Panc1 (cell line): ENCODE data around the gene LRMDA. TPM values are rescaled to one million over a fixed set of nuclear protein-coding genes. Genes with fewer than 3 reads are reported as not detected.

ENCODE experiments used
- ATAC-seq: fragments of 200-7000 bp; cut with Tn5 transposase; 2 replicates; pipeline ENCODE4 v1.9.1; 2020; ENCODE audit warnings: mild to moderate bottlenecking, moderate library complexity
- BruUV-seq: library from RNA; stranded (reverse); fragments of 400-500 nt; replicated peaks from 2 replicates; lab custom pipeline; 2021; lab: Mats Ljungman, UMichigan
- CTCF ChIA-PET: fragments of 300-600 bp; sonication (Branson Sonifier 250); formaldehyde crosslinking; loops from one replicate; lab custom pipeline; 2022; ENCODE audit warnings: antibody characterized with exemption; lab: Charles Lee
- POLR2A ChIA-PET: fragments of 300-600 bp; sonication (Branson Sonifier 250); formaldehyde crosslinking; loops from one replicate; lab custom pipeline; 2022; ENCODE audit warnings: antibody characterized with exemption; lab: Charles Lee
- DNase-seq: peaks from one replicate; pipeline ENCODE4 v3.0.0-alpha.2; 2010; ENCODE audit warnings: low read depth, low spot score
- H3K27ac ChIP-seq: 2 replicates; pipeline ENCODE4 v1.5.1; 2011; ENCODE audit warnings: mild to moderate bottlenecking, low read length, inconsistent platforms
- H3K27me3 ChIP-seq: fragments of 200-500 bp; sonication (Bioruptor generic); 2 replicates; pipeline ENCODE4 v1.6.0; 2014; ENCODE audit warnings: low read length, inconsistent platforms; ENCODE audit not compliant: control insufficient read depth, insufficient read depth
- H3K36me3 ChIP-seq: fragments of 200-500 bp; sonication (Bioruptor generic); 2 replicates; pipeline ENCODE4 v1.5.1; 2014; ENCODE audit warnings: inconsistent platforms, mild to moderate bottlenecking, low read length, moderate library complexity; ENCODE audit not compliant: control insufficient read depth, insufficient read depth
- H3K4me1 ChIP-seq: 2 replicates; pipeline ENCODE4 v1.5.1; 2011; ENCODE audit warnings: inconsistent platforms, mild to moderate bottlenecking, low read length, moderate library complexity; ENCODE audit not compliant: control insufficient read depth, insufficient read depth
- H3K4me3 ChIP-seq, 2 experiments: 2 replicates each; pipeline ENCODE4 v1.5.1; 2011 to 2012; ENCODE audit warnings: low read depth in 2 of 2, low read length in 2 of 2, mild to moderate bottlenecking in 2 of 2, inconsistent platforms in 1 of 2, moderate library complexity in 1 of 2
- H3K9me3 ChIP-seq: fragments of 200-500 bp; sonication (Bioruptor generic); 2 replicates; pipeline ENCODE4 v1.5.1; 2014; ENCODE audit warnings: low read depth, mild to moderate bottlenecking, inconsistent platforms, low read length, moderate library complexity; ENCODE audit not compliant: control insufficient read depth, insufficient read depth
- CTCF ChIP-seq: fragments of 450-650 bp; IDR thresholded peaks from 2 replicates; pipeline ENCODE4 v1.5.1; 2017; ENCODE audit warnings: mild to moderate bottlenecking
- POLR2AphosphoS5 ChIP-seq: IDR thresholded peaks from 2 replicates; pipeline ENCODE4 v1.6.1; 2012; ENCODE audit warnings: mild to moderate bottlenecking, low read depth, low read length, moderate library complexity
- REST ChIP-seq, 2 experiments: IDR thresholded peaks; 2 replicates each; pipeline ENCODE4 v1.6.1; 2011 to 2012; ENCODE audit warnings: low read depth in 2 of 2, control low read depth in 1 of 2, low read length in 1 of 2, mild to moderate bottlenecking in 1 of 2, moderate library complexity in 1 of 2; ENCODE audit not compliant: insufficient read depth in 1 of 2
- SIN3A ChIP-seq: IDR thresholded peaks from 2 replicates; pipeline ENCODE4 v1.6.1; 2012; ENCODE audit warnings: low read depth, mild to moderate bottlenecking, low read length, moderate library complexity, borderline replicate concordance; ENCODE audit not compliant: insufficient read depth
- TCF7L2 ChIP-seq: IDR thresholded peaks from 2 replicates; pipeline ENCODE4 v1.6.1; 2011; ENCODE audit warnings: mild to moderate bottlenecking, low read depth, low read length, inconsistent platforms
- in situ Hi-C: cut with HindIII; loops from 2 replicates; pipeline ENCODE4 v1.10.0; 2016; ENCODE audit warnings: low sequenced_read_pairs, low pct_unique_long_range_greater_than_20kb
- intact Hi-C: fragments of 100-400 bp; cut with micrococcal nuclease; formaldehyde crosslinking; loops from one replicate; pipeline ENCODE4 v1.10.0; 2022; ENCODE audit not compliant: unreplicated experiment
- total RNA-seq: library from RNA; stranded (reverse); gene quantifications from one replicate; pipeline ENCODE4 v1.2.1, GENCODE V29; 2021; ENCODE audit not compliant: unreplicated experiment

Gene LRMDA
- total RNA-seq, 1 experiment from 2014 or later = 1.2 TPM

DNA sequence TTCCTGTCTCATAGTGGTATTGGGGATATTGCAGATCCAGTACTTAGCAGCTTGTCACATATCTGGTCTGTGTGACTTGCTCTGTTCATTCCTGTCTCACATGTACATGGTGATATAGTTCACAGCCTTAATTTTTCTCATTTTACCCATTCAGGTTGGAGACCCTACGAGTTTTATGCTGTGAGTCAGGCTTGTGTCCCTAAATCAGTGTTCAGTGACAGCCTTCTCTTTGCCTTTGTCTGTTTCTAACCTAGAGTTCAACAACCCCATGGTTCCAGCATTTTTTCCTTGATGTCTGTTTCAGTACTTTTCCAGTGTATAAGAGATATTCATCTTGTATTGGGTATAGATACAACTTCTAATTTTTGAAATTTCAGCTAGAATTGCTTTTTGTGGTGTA lies 1016.2 kb downstream of the LRMDA start:
- Histone ChIP-seq H3K27me3 (peaks cover 3% of the 10 kb centered on the region; the same call in 1 of the 2 replicates), H3K36me3 (no peaks in the 10 kb centered on the region), H3K27ac (no peak overlapping the region), H3K4me1 (no peaks in the 10 kb centered on the region), H3K4me3 (no peak overlapping the region), H3K9me3 (no peaks in the 10 kb centered on the region)
- DNase-seq (no peak), ATAC-seq (no peak)
- CTCF ChIA-PET = no interaction called here
- in situ Hi-C loops (no loop called here), intact Hi-C loops (no loop called here)
- TF ChIP-seq TCF7L2 (no peak), POLR2AphosphoS5 (no peak), SIN3A (no peak), CTCF (no peak), REST (IDR thresholded peaks at IDR 0.05; ENCODE audit: insufficient read depth in 1 of 2, low read depth in 2 of 2, low read length in 1 of 2) (no peak)
- POLR2A ChIA-PET = no interaction called here
- no TSS peak for BruUV-seq

- Histone ChIP-seq H3K27ac (no peak overlapping the region), H3K4me3 (no peak overlapping the region), H3K36me3 (no peaks in the 10 kb centered on the region), H3K9me3 (no peaks in the 10 kb centered on the region), H3K4me1 (no peaks in the 10 kb centered on the region), H3K27me3 (peaks cover 5% of the 10 kb centered on the region; the same call in 1 of the 2 replicates)
- TF ChIP-seq CTCF = no peak
- no peak for TF ChIP-seq POLR2AphosphoS5
- TF ChIP-seq TCF7L2 = no peak
- no peak for TF ChIP-seq SIN3A
- no peak for TF ChIP-seq REST (IDR thresholded peaks at IDR 0.05; ENCODE audit: insufficient read depth in 1 of 2, low read depth in 2 of 2, low read length in 1 of 2)
- DNase-seq = no peak
- BruUV-seq = no TSS peak
- intact Hi-C loops (no loop called here), in situ Hi-C loops (no loop called here)
- POLR2A ChIA-PET = no interaction called here
- CTCF ChIA-PET = no interaction called here
- no peak for ATAC-seq
Observed at GRCh38 chr10:76451911-76452310, 1020.5 kb downstream of the LRMDA start.
